ENCODE data around the gene HMGB2.

Gene HMGB2

GRCh38 chr4:173374588-173374987 is 40.4 kb upstream of the HMGB2 start:
- no peak for TF ChIP-seq CTCF (IDR thresholded peaks at IDR 0.05; ENCODE audit: low read depth, low read length)
- no peak for TF ChIP-seq MAX (IDR thresholded peaks at IDR 0.05; ENCODE audit: low read depth, low read length)
- TF ChIP-seq MYC (IDR thresholded peaks at IDR 0.05; ENCODE audit: low read depth, low read length) = no peak
- TF ChIP-seq POLR2A (IDR thresholded peaks at IDR 0.05; ENCODE audit: extremely low read depth, insufficient read length) = no peak
- DNase-seq (ENCODE audit: low read depth) = no peak
- peak overlapping the region; percentile 8 for H3K4me3 ChIP-seq (ENCODE audit: low read depth, low read length)

GRCh38 chr4:173371292-173372192 is 37.4 kb upstream of the HMGB2 start:
- TF ChIP-seq POLR2A (IDR thresholded peaks at IDR 0.05; ENCODE audit: extremely low read depth, insufficient read length) (no peak), MAX (IDR thresholded peaks at IDR 0.05; ENCODE audit: low read depth, low read length) (no peak), CTCF (IDR thresholded peaks at IDR 0.05; ENCODE audit: low read depth, low read length) (no peak), MYC (IDR thresholded peaks at IDR 0.05; ENCODE audit: low read depth, low read length) (0 out of 2 replicates have a peak, but pooled peaks have one; percentile 19)
- DNase-seq (ENCODE audit: low read depth) = peak; percentile 79
- H3K4me3 ChIP-seq (ENCODE audit: low read depth, low read length) = peak overlapping the region; percentile 84

GRCh38 chr4:173370477-173371291 is 36.5 kb upstream of the HMGB2 start, which contains the start of gene SAP30:
SAP30 (plus strand) TSS chr4:173370954; CDS start chr4:173371183, 229 bp downstream.
- peak; percentile 66 for TF ChIP-seq MAX (IDR thresholded peaks at IDR 0.05; ENCODE audit: low read depth, low read length)
- TF ChIP-seq POLR2A (IDR thresholded peaks at IDR 0.05; ENCODE audit: extremely low read depth, insufficient read length) = peak; percentile 91
- TF ChIP-seq CTCF (IDR thresholded peaks at IDR 0.05; ENCODE audit: low read depth, low read length) = no peak
- peak; percentile 98 for DNase-seq (ENCODE audit: low read depth)
- H3K4me3 ChIP-seq (ENCODE audit: low read depth, low read length) = peak within 1 kb of the TSS; percentile 98

GRCh38 chr4:173370130-173370476 is 35.9 kb upstream of the HMGB2 start:
- peak; percentile 71 for DNase-seq (ENCODE audit: low read depth)
- TF ChIP-seq MYC (IDR thresholded peaks at IDR 0.05; ENCODE audit: low read depth, low read length) = no peak
- TF ChIP-seq POLR2A (IDR thresholded peaks at IDR 0.05; ENCODE audit: extremely low read depth, insufficient read length) = no peak
- TF ChIP-seq MAX (IDR thresholded peaks at IDR 0.05; ENCODE audit: low read depth, low read length) = no peak
- no peak for TF ChIP-seq CTCF (IDR thresholded peaks at IDR 0.05; ENCODE audit: low read depth, low read length)
- peak overlapping the region; percentile 98 for H3K4me3 ChIP-seq (ENCODE audit: low read depth, low read length)

GRCh38 chr4:173367946-173368345 is 33.8 kb upstream of the HMGB2 start:
- DNase-seq (ENCODE audit: low read depth) = no peak
- peak overlapping the region; percentile 1 for H3K4me3 ChIP-seq (ENCODE audit: low read depth, low read length)
- TF ChIP-seq MAX (IDR thresholded peaks at IDR 0.05; ENCODE audit: low read depth, low read length) (no peak), POLR2A (IDR thresholded peaks at IDR 0.05; ENCODE audit: extremely low read depth, insufficient read length) (no peak), MYC (IDR thresholded peaks at IDR 0.05; ENCODE audit: low read depth, low read length) (no peak), CTCF (IDR thresholded peaks at IDR 0.05; ENCODE audit: low read depth, low read length) (no peak)
